ENCODE results near the gene FRMPD2.

DNA sequence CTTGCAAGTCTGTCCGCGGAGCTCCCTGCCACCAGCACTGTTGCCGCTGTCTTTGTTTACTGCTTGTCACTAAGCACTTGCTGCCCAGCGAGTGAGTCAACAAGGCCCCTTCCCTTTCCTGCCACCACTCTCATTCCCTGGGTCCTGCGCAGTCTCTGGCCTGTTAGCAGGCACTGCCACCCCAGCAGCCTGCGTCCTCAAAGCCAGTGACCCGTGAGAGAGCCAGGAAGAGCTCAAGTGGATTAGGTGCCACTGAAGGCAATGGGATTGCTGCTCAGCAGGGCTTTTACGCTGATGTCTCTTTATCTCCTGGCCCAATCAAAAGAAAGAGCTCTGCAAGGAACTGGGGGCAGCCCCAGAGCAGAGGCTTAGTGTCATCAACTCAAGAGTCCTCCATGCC is at the start of gene FRMPD2:
- no peak for TF ChIP-seq EZH2 (IDR thresholded peaks at IDR 0.05; ENCODE audit: insufficient read depth, poor library complexity, severe bottlenecking)
- TF ChIP-seq EZH2phosphoT487 (IDR thresholded peaks at IDR 0.05; ENCODE audit: insufficient read depth, low read depth): no peak
